H9 (cell line): ENCODE results near the gene SLC4A5. TPM values are rescaled to one million over a fixed set of nuclear protein-coding genes. Genes with fewer than 3 reads are reported as not detected.

Experiments
- DNase-seq: peaks from one replicate; pipeline ENCODE4 v3.0.0-alpha.2; 2017
- H2AFZ ChIP-seq: one replicate; pipeline ENCODE4 v1.6.1; 2013; ENCODE audit warnings: mild to moderate bottlenecking, low read length, control low read depth, moderate library complexity
- H2AK5ac ChIP-seq: 2 replicates; pipeline ENCODE4 v1.6.1; 2013; ENCODE audit warnings: low read length, control low read depth, mixed read lengths; ENCODE audit not compliant: insufficient read length
- H2BK120ac ChIP-seq: one replicate; pipeline ENCODE4 v1.6.1; 2013; ENCODE audit warnings: low read depth, mild to moderate bottlenecking, low read length, control low read depth, inconsistent platforms; ENCODE audit not compliant: poor library complexity, severe bottlenecking
- H2BK12ac ChIP-seq: 2 replicates; pipeline ENCODE4 v1.6.1; 2013; ENCODE audit warnings: low read length, control low read depth, mixed read lengths, low read depth; ENCODE audit not compliant: insufficient read length
- H2BK15ac ChIP-seq: 2 replicates; pipeline ENCODE4 v1.6.1; 2013; ENCODE audit warnings: low read depth, low read length, control low read depth
- H2BK20ac ChIP-seq: one replicate; pipeline ENCODE4 v1.6.1; 2013; ENCODE audit warnings: low read depth, mild to moderate bottlenecking, low read length, control low read depth, inconsistent platforms; ENCODE audit not compliant: poor library complexity, severe bottlenecking
- H2BK5ac ChIP-seq: 2 replicates; pipeline ENCODE4 v1.6.1; 2013; ENCODE audit warnings: low read length, control low read depth, mixed read lengths; ENCODE audit not compliant: insufficient read length
- H3K14ac ChIP-seq: 2 replicates; pipeline ENCODE4 v1.6.1; 2013; ENCODE audit warnings: low read length, control low read depth; ENCODE audit not compliant: insufficient read depth
- H3K18ac ChIP-seq: 2 replicates; pipeline ENCODE4 v1.6.1; 2013; ENCODE audit warnings: low read depth, mild to moderate bottlenecking, mixed read lengths, low read length, control low read depth; ENCODE audit not compliant: insufficient read length
- H3K23ac ChIP-seq: 2 replicates; pipeline ENCODE4 v1.6.1; 2013; ENCODE audit warnings: low read length, control low read depth, mixed read lengths, low read depth; ENCODE audit not compliant: insufficient read length
- H3K23me2 ChIP-seq: 2 replicates; pipeline ENCODE4 v1.6.1; 2013; ENCODE audit warnings: low read depth, mild to moderate bottlenecking, mixed read lengths, low read length, control low read depth; ENCODE audit not compliant: insufficient read length, poor library complexity, severe bottlenecking
- H3K27ac ChIP-seq: 2 replicates; pipeline ENCODE4 v1.5.1; 2013; ENCODE audit warnings: low read length, control low read depth, mixed read lengths, low read depth; ENCODE audit not compliant: insufficient read length
- H3K27me3 ChIP-seq: 2 replicates; pipeline ENCODE4 v1.6.1; 2013; ENCODE audit warnings: low read length, control low read depth, inconsistent platforms; ENCODE audit not compliant: insufficient read depth
- H3K4ac ChIP-seq: 2 replicates; pipeline ENCODE4 v1.6.1; 2013; ENCODE audit warnings: low read depth, mild to moderate bottlenecking, control low read depth, inconsistent platforms, low read length, moderate library complexity
- H3K4me1 ChIP-seq: 2 replicates; pipeline ENCODE4 v1.6.1; 2013; ENCODE audit warnings: low read length, control low read depth, inconsistent platforms; ENCODE audit not compliant: insufficient read depth
- H3K4me2 ChIP-seq: 2 replicates; pipeline ENCODE4 v1.6.1; 2013; ENCODE audit warnings: low read length, control low read depth, mixed read lengths; ENCODE audit not compliant: insufficient read length, insufficient read depth
- H3K56ac ChIP-seq: 2 replicates; pipeline ENCODE4 v1.6.1; 2013; ENCODE audit warnings: low read depth, mild to moderate bottlenecking, mixed read lengths, low read length, control low read depth; ENCODE audit not compliant: insufficient read length
- H3K79me1 ChIP-seq: 2 replicates; pipeline ENCODE4 v1.6.1; 2013; ENCODE audit warnings: low read depth, mild to moderate bottlenecking, moderate library complexity, low read length, control low read depth, inconsistent platforms; ENCODE audit not compliant: insufficient read depth, poor library complexity, severe bottlenecking
- H3K79me2 ChIP-seq: 2 replicates; pipeline ENCODE4 v1.6.1; 2013; ENCODE audit warnings: low read length, control low read depth, inconsistent platforms; ENCODE audit not compliant: insufficient read depth
- H3K9ac ChIP-seq: 2 replicates; pipeline ENCODE4 v1.6.1; 2013; ENCODE audit warnings: low read length, control low read depth, mixed read lengths; ENCODE audit not compliant: insufficient read length; ENCODE audit errors: extremely low read depth
- H3K9me3 ChIP-seq: one replicate; pipeline ENCODE4 v1.6.1; 2013; ENCODE audit warnings: low read depth, low read length, inconsistent platforms; ENCODE audit not compliant: control insufficient read depth
- H3T11ph ChIP-seq: one replicate; pipeline ENCODE4 v1.6.1; 2013; ENCODE audit warnings: mild to moderate bottlenecking, low read length, control low read depth, inconsistent platforms
- H4K20me1 ChIP-seq: one replicate; pipeline ENCODE4 v1.6.1; 2013; ENCODE audit not compliant: control insufficient read depth, insufficient read length, insufficient read depth
- H4K5ac ChIP-seq: 2 replicates; pipeline ENCODE4 v1.6.1; 2013; ENCODE audit warnings: low read depth, mild to moderate bottlenecking, mixed read lengths, low read length, control low read depth; ENCODE audit not compliant: insufficient read length
- H4K8ac ChIP-seq: replicated peaks from 2 replicates; pipeline ENCODE4 v1.6.1; 2013; ENCODE audit warnings: low read length, control low read depth, mixed read lengths, low read depth; ENCODE audit not compliant: insufficient read length
- H4K91ac ChIP-seq: 2 replicates; pipeline ENCODE4 v1.6.1; 2013; ENCODE audit warnings: low read depth, mild to moderate bottlenecking, moderate library complexity, mixed read lengths, low read length, control low read depth; ENCODE audit not compliant: insufficient read length
- H3K27ac Mint-ChIP-seq, 3 experiments: 2 replicates in 2 of 3; 3 replicates in 1 of 3; pipeline ENCODE4 v1.8.0; 2020 to 2021; ENCODE audit warnings: mixed read lengths in 3 of 3, mild to moderate bottlenecking in 1 of 3, moderate library complexity in 1 of 3
- H3K27me3 Mint-ChIP-seq: 2 replicates; pipeline ENCODE4 v1.8.0; 2021; ENCODE audit warnings: low read depth, mild to moderate bottlenecking, moderate library complexity, mixed read lengths
- H3K36me3 Mint-ChIP-seq, 3 experiments: 2 replicates in 2 of 3; 3 replicates in 1 of 3; pipeline ENCODE4 v1.8.0; 2020 to 2021; ENCODE audit warnings: low read depth in 3 of 3, mixed read lengths in 3 of 3; ENCODE audit not compliant: insufficient read depth in 1 of 3
- H3K4me1 Mint-ChIP-seq, 2 experiments: 2 replicates each; pipeline ENCODE4 v1.8.0; 2020; ENCODE audit warnings: mixed read lengths in 2 of 2
- H3K4me3 Mint-ChIP-seq, 2 experiments: 2 replicates in 1 of 2; 3 replicates in 1 of 2; pipeline ENCODE4 v1.8.0; 2020 to 2021; ENCODE audit warnings: mild to moderate bottlenecking in 2 of 2, mixed read lengths in 2 of 2, moderate library complexity in 1 of 2
- H3K9me3 Mint-ChIP-seq, 2 experiments: 2 replicates in 1 of 2; 3 replicates in 1 of 2; pipeline ENCODE4 v1.8.0; 2020; ENCODE audit warnings: mild to moderate bottlenecking in 2 of 2, mixed read lengths in 2 of 2, moderate library complexity in 1 of 2
- WGBS: extraction: QIAGEN DNeasy Blood & Tissue Kit; methylation state at CpG from one replicate; pipeline ENCODE4 v1.1.7; 2013; ENCODE audit warnings: missing lambda C conversion rate, low lambda C conversion rate, mixed read lengths; ENCODE audit not compliant: insufficient read length; ENCODE audit errors: extremely low coverage; 5-methylcytosine and 5-hydroxymethylcytosine counted together
- total RNA-seq: library from RNA; stranded (reverse); gene quantifications from 2 replicates; pipeline ENCODE4 v1.2.1, GENCODE V29; 2021
- TF ChIP-seq, protein P1 (sequence below): fragments of 200-600 bp; sonication (generic); conservative IDR thresholded peaks from 3 replicates; pipeline ENCODE4 v1.8.0; 2021; ENCODE audit warnings: antibody characterized with exemption, mild to moderate bottlenecking

Gene SLC4A5
- total RNA-seq, 1 experiment from 2014 or later: 0.50 TPM

DNA sequence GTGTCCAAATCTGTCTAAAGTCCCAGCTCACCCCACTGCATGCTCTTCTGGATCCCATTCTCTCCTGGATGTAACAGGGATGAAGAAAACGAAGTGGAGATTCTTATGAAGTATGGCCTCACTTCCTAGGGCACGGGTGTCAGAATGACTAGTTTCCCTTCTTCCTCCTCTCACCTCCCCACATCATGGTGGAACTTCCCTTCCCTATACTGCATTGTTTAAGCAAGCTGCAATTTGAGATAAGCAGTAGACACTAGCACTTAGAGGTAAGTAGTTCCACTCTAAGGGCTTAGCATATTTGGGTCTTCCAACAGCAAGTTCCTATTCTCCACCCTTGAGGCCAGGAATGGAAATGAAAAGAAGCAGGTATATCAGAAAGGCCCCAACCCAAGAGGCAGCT lies 29.7 kb downstream of the SLC4A5 start:
- no peak for DNase-seq

More for the DNA sequence above, 29.7 kb downstream of the SLC4A5 start:
- no peak overlapping the region for H3K14ac ChIP-seq
- H3K79me2 ChIP-seq: no peaks in the 10 kb centered on the region
- H3K56ac ChIP-seq: no peak overlapping the region
- H3K27ac ChIP-seq: no peak overlapping the region
- H2AK5ac ChIP-seq: no peak overlapping the region
- no CpG with 5 or more reads among the region's 2 CpGs for WGBS
- no peak overlapping the region for H4K5ac ChIP-seq
- Mint-ChIP-seq H3K9me3 (no peaks in the 10 kb centered on the region), H3K4me1 (peaks cover 4 to 8% of the 10 kb centered on the region in 2 experiments), H3K27me3 (no peaks in the 10 kb centered on the region; the same call in 1 of the 2 replicates), H3K36me3 (no peaks in the 10 kb centered on the region), H3K4me3 (no peak overlapping the region), H3K27ac (no peak overlapping the region)
- H3K9ac ChIP-seq: no peak overlapping the region
- H2BK5ac ChIP-seq: no peak overlapping the region
- H3K23ac ChIP-seq: no peak overlapping the region
- no peak overlapping the region for H2AFZ ChIP-seq
- no peaks in the 10 kb centered on the region for H4K20me1 ChIP-seq
- H2BK120ac ChIP-seq: no peak overlapping the region
- no peak overlapping the region for H4K91ac ChIP-seq
- H3K27me3 ChIP-seq: no peaks in the 10 kb centered on the region
- H3T11ph ChIP-seq: no peak overlapping the region
- H3K79me1 ChIP-seq: no peaks in the 10 kb centered on the region
- TF ChIP-seq, protein P1, sequence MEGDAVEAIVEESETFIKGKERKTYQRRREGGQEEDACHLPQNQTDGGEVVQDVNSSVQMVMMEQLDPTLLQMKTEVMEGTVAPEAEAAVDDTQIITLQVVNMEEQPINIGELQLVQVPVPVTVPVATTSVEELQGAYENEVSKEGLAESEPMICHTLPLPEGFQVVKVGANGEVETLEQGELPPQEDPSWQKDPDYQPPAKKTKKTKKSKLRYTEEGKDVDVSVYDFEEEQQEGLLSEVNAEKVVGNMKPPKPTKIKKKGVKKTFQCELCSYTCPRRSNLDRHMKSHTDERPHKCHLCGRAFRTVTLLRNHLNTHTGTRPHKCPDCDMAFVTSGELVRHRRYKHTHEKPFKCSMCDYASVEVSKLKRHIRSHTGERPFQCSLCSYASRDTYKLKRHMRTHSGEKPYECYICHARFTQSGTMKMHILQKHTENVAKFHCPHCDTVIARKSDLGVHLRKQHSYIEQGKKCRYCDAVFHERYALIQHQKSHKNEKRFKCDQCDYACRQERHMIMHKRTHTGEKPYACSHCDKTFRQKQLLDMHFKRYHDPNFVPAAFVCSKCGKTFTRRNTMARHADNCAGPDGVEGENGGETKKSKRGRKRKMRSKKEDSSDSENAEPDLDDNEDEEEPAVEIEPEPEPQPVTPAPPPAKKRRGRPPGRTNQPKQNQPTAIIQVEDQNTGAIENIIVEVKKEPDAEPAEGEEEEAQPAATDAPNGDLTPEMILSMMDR: no peak
- H3K9me3 ChIP-seq: no peaks in the 10 kb centered on the region
- no peak overlapping the region for H3K4ac ChIP-seq
- no peaks in the 10 kb centered on the region; the same call in 1 of the 2 replicates for H3K4me1 ChIP-seq
- H3K18ac ChIP-seq: no peak overlapping the region
- no peak overlapping the region for H2BK15ac ChIP-seq
- H3K4me2 ChIP-seq: no peak overlapping the region
- no peak overlapping the region for H4K8ac ChIP-seq
- no peaks in the 10 kb centered on the region for H3K23me2 ChIP-seq
- H2BK20ac ChIP-seq: no peak overlapping the region
- H2BK12ac ChIP-seq: no peak overlapping the region
